ENCODE data around the gene FCGR2B.
"Not testable (repeated sequence)": the region's sequence is repeated elsewhere in the genome, so short reads cannot be mapped to it uniquely, and the experiment has no call there.

DNA sequence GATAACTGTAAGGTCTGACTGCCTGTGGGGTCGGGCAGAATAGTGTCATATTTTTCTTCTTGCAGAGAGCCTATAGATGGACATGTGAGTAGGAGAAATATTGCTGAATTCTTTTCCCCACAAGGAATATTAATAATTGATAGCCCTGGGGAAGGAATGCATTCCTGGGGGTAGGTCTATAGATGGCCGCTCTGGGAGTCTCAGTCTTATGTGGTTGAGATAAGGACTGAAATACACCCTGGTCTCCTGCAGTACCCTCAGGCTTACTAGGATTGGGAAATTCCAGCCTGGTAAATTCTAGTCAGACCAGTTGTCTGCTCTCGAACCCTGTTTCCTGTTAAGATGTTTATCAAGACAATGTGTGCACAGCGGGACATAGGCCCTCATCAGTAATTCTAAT is 44.4 kb upstream of the FCGR2B start:
- TF ChIP-seq CTCF (IDR thresholded peaks at IDR 0.05; ENCODE audit: borderline replicate concordance, extremely low read depth, low read length, poor library complexity, severe bottlenecking); EZH2 (IDR thresholded peaks at IDR 0.05; ENCODE audit: borderline replicate concordance, low read depth, low read length, severe bottlenecking): not testable (repeated sequence)

All from DND-41 (cell line).